BE2C (cell line): ENCODE results near the gene LYZL1. TPM values are rescaled to one million over a fixed set of nuclear protein-coding genes. Genes with fewer than 3 reads are reported as not detected.
"Not testable (repeated sequence)": the region's sequence is repeated elsewhere in the genome, so short reads cannot be mapped to it uniquely, and the experiment has no call there.

Experiments
- DNase-seq: peaks from one replicate; pipeline ENCODE4 v3.0.0-alpha.2; 2020
- H3K27me3 ChIP-seq: fragments of 250-450 bp; sonication (Bioruptor Pico); 2 replicates; pipeline ENCODE4 v1.5.1; 2020; ENCODE audit warnings: mild to moderate bottlenecking
- H3K36me3 ChIP-seq: fragments of 250-450 bp; sonication (Bioruptor Pico); 2 replicates; pipeline ENCODE4 v1.5.1; 2020; ENCODE audit warnings: mild to moderate bottlenecking
- H3K4me1 ChIP-seq: fragments of 250-450 bp; sonication (Bioruptor Pico); 2 replicates; pipeline ENCODE4 v1.5.1; 2020
- H3K4me3 ChIP-seq: 2 replicates; pipeline ENCODE4 v1.5.1; 2011; ENCODE audit warnings: low read depth, low read length
- H3K9me3 ChIP-seq: fragments of 250-450 bp; sonication (Bioruptor Pico); 2 replicates; pipeline ENCODE4 v1.5.1; 2020
- polyA plus RNA-seq: library from polyadenylated mRNA; unstranded; fragments of >200 nt; gene quantifications from one replicate; pipeline ENCODE4 v1.2.1, GENCODE V29; 2012; ENCODE audit warnings: low read depth, missing spikeins; ENCODE audit not compliant: insufficient read length, insufficient read depth
- TF ChIP-seq, protein P1 (sequence below): IDR thresholded peaks from 2 replicates; pipeline ENCODE4 v1.5.1; 2012; ENCODE audit warnings: mild to moderate bottlenecking, low read depth, low read length

LYZL1 gene
- not detected for polyA plus RNA-seq

DNA sequence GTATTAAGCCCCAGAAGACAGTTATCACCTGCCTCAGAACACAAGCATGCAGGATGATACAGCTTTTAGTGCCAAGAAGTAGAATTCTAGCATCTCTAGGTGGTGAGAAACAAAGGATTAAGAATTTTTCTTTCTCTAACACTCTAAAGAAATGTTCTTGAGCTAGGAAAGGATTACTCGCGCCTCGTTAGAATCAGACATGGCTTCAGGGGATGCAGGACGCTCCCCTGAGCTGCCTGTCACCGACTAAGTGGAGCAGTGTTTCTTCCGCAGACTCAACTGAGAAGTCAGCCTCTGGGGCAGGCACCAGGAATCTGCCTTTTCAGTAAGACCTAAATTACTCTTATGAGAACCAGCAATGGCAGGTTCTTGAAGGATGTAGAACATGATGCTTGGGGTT lies at the start of gene LYZL1:
Gene LYZL1, plus strand, starts transcription at position 165 of the 400 bp plus-strand sequence. CDS start 2,798 bp downstream, outside the sequence.
- not testable (repeated sequence) for H3K9me3 ChIP-seq, H3K4me3 ChIP-seq

DNA sequence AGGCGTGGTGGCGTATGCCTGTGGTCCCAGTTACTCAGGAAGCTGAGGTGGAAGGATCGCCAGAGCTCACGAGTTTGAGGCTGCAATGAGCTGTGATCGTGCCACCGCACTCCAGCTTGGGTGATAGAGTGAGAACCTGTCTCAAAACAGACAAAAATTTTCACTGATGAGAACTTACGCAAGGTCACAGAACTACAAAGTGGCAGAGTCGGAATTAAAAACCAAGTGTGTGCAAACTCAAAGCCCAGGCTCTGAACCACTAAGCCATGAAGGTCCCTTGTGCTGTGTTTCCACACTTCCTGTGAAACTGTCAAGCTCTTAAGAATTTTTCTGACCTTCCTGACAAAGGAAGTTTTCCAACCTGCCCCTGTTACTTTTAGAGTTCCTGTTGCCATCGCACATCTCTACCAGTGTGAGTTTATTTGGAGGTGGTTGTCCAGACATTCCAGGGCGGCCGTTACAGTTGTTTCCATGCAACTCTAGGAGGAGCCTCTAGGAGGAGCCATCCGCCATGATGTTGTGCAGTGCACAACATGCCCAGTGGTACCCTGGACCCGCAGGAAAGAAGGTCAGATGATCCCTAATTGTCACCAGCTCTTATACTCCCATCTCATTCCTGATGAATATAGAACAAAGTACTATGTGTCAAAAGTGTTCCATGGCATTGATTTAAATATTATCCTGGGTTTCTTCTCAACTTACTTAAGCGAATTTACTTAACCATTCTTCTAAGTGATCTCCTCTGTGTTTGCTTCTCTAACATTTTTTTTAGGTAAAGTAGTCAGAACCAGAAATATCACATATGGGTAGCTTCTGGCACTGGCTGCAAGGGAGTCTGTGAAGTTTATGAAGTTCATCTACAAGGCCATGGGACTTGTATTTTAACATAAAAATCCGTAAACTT lies 49.0 kb upstream of the LYZL1 start:
- Histone ChIP-seq H3K9me3 (no peaks in the 10 kb centered on the region; the same call in 1 of the 2 replicates), H3K36me3 (no peaks in the 10 kb centered on the region), H3K4me3 (no peak overlapping the region), H3K27me3 (no peaks in the 10 kb centered on the region), H3K4me1 (peaks cover 6% of the 10 kb centered on the region; the same call in 1 of the 2 replicates)
- DNase-seq: peak; percentile 64
- TF ChIP-seq, protein P1, sequence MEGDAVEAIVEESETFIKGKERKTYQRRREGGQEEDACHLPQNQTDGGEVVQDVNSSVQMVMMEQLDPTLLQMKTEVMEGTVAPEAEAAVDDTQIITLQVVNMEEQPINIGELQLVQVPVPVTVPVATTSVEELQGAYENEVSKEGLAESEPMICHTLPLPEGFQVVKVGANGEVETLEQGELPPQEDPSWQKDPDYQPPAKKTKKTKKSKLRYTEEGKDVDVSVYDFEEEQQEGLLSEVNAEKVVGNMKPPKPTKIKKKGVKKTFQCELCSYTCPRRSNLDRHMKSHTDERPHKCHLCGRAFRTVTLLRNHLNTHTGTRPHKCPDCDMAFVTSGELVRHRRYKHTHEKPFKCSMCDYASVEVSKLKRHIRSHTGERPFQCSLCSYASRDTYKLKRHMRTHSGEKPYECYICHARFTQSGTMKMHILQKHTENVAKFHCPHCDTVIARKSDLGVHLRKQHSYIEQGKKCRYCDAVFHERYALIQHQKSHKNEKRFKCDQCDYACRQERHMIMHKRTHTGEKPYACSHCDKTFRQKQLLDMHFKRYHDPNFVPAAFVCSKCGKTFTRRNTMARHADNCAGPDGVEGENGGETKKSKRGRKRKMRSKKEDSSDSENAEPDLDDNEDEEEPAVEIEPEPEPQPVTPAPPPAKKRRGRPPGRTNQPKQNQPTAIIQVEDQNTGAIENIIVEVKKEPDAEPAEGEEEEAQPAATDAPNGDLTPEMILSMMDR: peak; percentile 94

More for the DNA sequence above, at the start of gene LYZL1:
- not testable (repeated sequence) for H3K27me3 ChIP-seq, DNase-seq, H3K4me1 ChIP-seq, H3K36me3 ChIP-seq

DNA sequence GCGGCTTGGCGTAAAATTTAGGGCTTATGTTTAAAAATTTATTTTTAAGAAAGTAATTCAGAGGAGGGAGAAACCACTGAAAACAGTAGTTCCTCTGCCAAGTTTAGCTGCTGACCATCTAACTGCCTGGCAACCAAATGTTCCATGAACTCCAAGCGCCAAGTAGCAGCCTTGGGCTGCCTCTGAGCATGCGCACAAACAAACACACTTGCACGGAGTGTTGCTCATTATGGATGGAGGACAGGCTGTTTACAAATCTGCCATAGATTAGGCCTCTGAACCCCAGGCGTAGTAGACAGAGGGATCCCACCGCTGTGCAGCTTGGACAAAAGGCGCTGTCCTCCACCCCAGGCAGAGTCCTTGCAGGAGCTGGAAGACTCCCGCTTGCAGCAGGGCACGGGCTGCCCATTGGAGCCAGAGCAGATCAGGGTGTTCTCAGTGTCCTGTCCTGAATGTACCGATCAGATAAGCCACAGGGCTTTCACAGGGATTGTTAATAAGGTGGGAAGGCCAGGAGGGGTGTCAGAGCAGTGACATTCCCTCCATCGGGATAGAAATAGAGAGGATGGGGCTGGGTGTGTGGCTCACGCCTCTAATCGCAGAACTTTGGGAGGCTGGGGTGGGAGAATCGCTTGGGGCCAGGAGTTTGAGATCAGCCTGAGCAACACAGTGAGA lies 47.7 kb upstream of the LYZL1 start:
- H3K4me3 ChIP-seq: no peak overlapping the region
- DNase-seq: peak; percentile 10
- TF ChIP-seq, protein P1: no peak
- H3K9me3 ChIP-seq: no peaks in the 10 kb centered on the region; the same call in 1 of the 2 replicates
- no peaks in the 10 kb centered on the region for H3K36me3 ChIP-seq
- no peaks in the 10 kb centered on the region for H3K27me3 ChIP-seq
- peaks cover 6% of the 10 kb centered on the region; the same call in 1 of the 2 replicates for H3K4me1 ChIP-seq

DNA sequence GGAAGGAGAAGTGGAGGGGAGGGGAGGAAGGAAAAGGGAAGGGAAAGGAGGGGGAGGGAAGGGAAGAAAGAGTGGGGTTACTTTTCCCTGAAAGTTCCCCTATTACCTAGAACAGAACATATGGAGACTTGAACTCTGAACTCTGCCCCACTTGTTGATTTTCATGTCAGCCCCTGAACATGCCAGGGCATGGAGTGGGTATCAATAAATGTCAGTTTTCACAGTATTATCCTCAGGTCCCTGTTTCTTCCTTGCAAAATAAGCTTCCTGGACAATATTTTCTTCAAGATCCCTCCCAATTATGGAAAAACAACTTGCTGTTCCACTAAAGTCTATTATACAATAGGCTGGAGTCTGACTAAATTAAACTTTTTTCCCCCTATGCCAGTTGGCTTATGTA lies 46.9 kb upstream of the LYZL1 start:
- Histone ChIP-seq H3K27me3 (no peaks in the 10 kb centered on the region), H3K4me3 (no peak overlapping the region)
- no peak for DNase-seq

DNA sequence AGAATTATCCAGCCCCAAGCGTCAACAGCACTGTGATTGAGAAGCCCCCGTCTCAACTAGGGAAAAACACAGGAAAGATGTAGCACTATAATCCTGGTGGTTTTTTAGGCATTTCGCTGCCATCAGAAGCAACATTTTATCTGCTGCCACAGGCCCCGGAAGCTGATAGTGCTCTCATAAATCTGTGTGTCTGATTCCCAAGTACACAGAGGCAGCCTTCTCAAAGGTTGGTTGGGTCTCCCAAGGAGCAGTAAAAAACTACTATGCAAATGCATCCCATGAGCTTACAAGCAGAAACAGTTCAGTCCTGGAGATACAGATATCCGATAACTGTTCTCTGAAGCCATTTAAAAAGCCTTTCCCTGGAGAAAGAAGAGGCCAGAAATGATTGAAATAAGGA lies 45.8 kb upstream of the LYZL1 start:
- Histone ChIP-seq H3K4me3 (no peak overlapping the region), H3K36me3 (no peaks in the 10 kb centered on the region), H3K9me3 (no peaks in the 10 kb centered on the region; the same call in 1 of the 2 replicates), H3K4me1 (peaks cover 6% of the 10 kb centered on the region; the same call in 1 of the 2 replicates), H3K27me3 (no peaks in the 10 kb centered on the region)
- TF ChIP-seq, protein P1: no peak
- no peak for DNase-seq

More for the DNA sequence above, 46.9 kb upstream of the LYZL1 start:
- TF ChIP-seq, protein P1: no peak
- Histone ChIP-seq H3K36me3 (no peaks in the 10 kb centered on the region), H3K9me3 (no peaks in the 10 kb centered on the region; the same call in 1 of the 2 replicates), H3K4me1 (peaks cover 6% of the 10 kb centered on the region; the same call in 1 of the 2 replicates)

DNA sequence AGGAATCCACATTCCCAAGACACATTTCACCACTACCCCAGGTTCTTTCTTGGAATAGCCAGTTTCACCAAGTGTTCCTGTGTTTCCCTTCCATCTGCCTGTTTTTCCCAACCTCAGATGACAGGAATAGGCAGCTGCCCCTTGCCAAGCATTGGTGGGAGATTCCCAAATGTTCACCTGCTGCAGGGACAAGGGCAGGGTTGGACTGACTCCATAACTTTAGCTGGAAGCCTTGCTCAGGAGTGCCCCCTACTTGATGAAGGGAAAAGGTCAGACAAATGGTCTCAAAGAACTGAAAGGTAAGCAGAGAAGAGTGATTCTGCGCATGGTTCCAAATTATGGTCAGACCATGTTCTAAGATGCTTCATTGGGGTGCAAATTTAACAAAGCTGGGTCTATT lies 45.1 kb upstream of the LYZL1 start:
- Histone ChIP-seq H3K9me3 (no peaks in the 10 kb centered on the region; the same call in 1 of the 2 replicates), H3K36me3 (no peaks in the 10 kb centered on the region), H3K4me1 (peaks cover 6% of the 10 kb centered on the region; the same call in 1 of the 2 replicates), H3K4me3 (no peak overlapping the region), H3K27me3 (no peaks in the 10 kb centered on the region)
- DNase-seq: no peak
- TF ChIP-seq, protein P1: peak; percentile 54
